ENCODE data around the gene SPATC1L. TPM values are rescaled to one million over a fixed set of nuclear protein-coding genes. Genes with fewer than 3 reads are reported as not detected.

The SPATC1L gene
- polyA plus RNA-seq, 1 donor from 2014 or later: 20.6 TPM

- H4K20me1 ChIP-seq (ENCODE audit: insufficient read depth): no peaks in the 10 kb centered on the region
- H3F3A ChIP-seq (ENCODE audit: insufficient read depth, low read length, poor library complexity, severe bottlenecking): no peaks in the 10 kb centered on the region
- no peak overlapping the region for H3K9ac ChIP-seq (ENCODE audit: low read length)
- no peak overlapping the region for H2AFZ ChIP-seq (ENCODE audit: low read depth, low read length)
- H3K27me3 ChIP-seq (ENCODE audit: insufficient read depth, low read depth, low read length): peaks cover 20% of the 10 kb centered on the region
- H3K36me3 ChIP-seq (ENCODE audit: insufficient read depth, low read length): no peaks in the 10 kb centered on the region
- no peak for TF ChIP-seq EZH2 (IDR thresholded peaks at IDR 0.05; ENCODE audit: borderline replicate concordance, insufficient read depth, low read length, poor library complexity, severe bottlenecking)
- TF ChIP-seq SMC3 (conservative IDR thresholded peaks at IDR 0.05; ENCODE audit: poor library complexity): no peak
- no peak for TF ChIP-seq CTCF (IDR thresholded peaks at IDR 0.05; ENCODE audit: poor library complexity, severe bottlenecking)
- TF ChIP-seq POLR2AphosphoS5 (IDR thresholded peaks at IDR 0.05): no peak
- no peak for TF ChIP-seq MXI1 (conservative IDR thresholded peaks at IDR 0.05; ENCODE audit: poor library complexity, severe bottlenecking)
- TF ChIP-seq TAF1 (IDR thresholded peaks at IDR 0.05; ENCODE audit: low read depth): no peak
- TF ChIP-seq REST (IDR thresholded peaks at IDR 0.05; ENCODE audit: borderline replicate concordance): no peak
- TF ChIP-seq EP300 (conservative IDR thresholded peaks at IDR 0.05; ENCODE audit: poor library complexity, severe bottlenecking): no peak
- no peak for TF ChIP-seq RAD21 (conservative IDR thresholded peaks at IDR 0.05)
- no peak overlapping the region for H3K4me3 ChIP-seq (ENCODE audit: low read length)
- H3K9me3 ChIP-seq (ENCODE audit: low read length): no peaks in the 10 kb centered on the region
- H3K9me2 ChIP-seq (ENCODE audit: insufficient read depth, low read length): no peaks in the 10 kb centered on the region
- no peak overlapping the region for H3K27ac ChIP-seq (ENCODE audit: low read length)
- no peaks in the 10 kb centered on the region for H3K79me2 ChIP-seq (replicated peaks; ENCODE audit: insufficient read depth, low read length)
- no peak overlapping the region for H3K4me2 ChIP-seq (ENCODE audit: low read length)
Measured at GRCh38 chr21:46144464-46145070, 39.7 kb downstream of the SPATC1L start.

GRCh38 chr21:46142582-46143473, 41.4 kb downstream of the SPATC1L start:
- Histone ChIP-seq H3K27me3 (ENCODE audit: insufficient read depth, low read depth, low read length) (peaks cover 22% of the 10 kb centered on the region), H4K20me1 (ENCODE audit: insufficient read depth) (no peaks in the 10 kb centered on the region), H2AFZ (ENCODE audit: low read depth, low read length) (no peak overlapping the region), H3K9me3 (ENCODE audit: low read length) (no peaks in the 10 kb centered on the region), H3K4me3 (ENCODE audit: low read length) (no peak overlapping the region), H3K27ac (ENCODE audit: low read length) (no peak overlapping the region), H3K79me2 (replicated peaks; ENCODE audit: insufficient read depth, low read length) (no peaks in the 10 kb centered on the region), H3K36me3 (ENCODE audit: insufficient read depth, low read length) (no peaks in the 10 kb centered on the region), H3F3A (ENCODE audit: insufficient read depth, low read length, poor library complexity, severe bottlenecking) (no peaks in the 10 kb centered on the region), H3K4me2 (ENCODE audit: low read length) (no peak overlapping the region), H3K9ac (ENCODE audit: low read length) (no peak overlapping the region), H3K9me2 (ENCODE audit: insufficient read depth, low read length) (no peaks in the 10 kb centered on the region)
- TF ChIP-seq RAD21 (conservative IDR thresholded peaks at IDR 0.05) (no peak), SMC3 (conservative IDR thresholded peaks at IDR 0.05; ENCODE audit: poor library complexity) (no peak), EZH2 (IDR thresholded peaks at IDR 0.05; ENCODE audit: borderline replicate concordance, insufficient read depth, low read length, poor library complexity, severe bottlenecking) (no peak), TAF1 (IDR thresholded peaks at IDR 0.05; ENCODE audit: low read depth) (no peak)
